Right atrium auricular region (tissue), 2 donors: ENCODE data around the gene CAPN8. TPM values are rescaled to one million over a fixed set of nuclear protein-coding genes. Genes with fewer than 3 reads are reported as not detected.

Experiments
- DNase-seq: peaks from one replicate; pipeline ENCODE4 v3.0.0-alpha.2; 2019; ENCODE audit warnings: low spot score
- H3K27ac ChIP-seq, 2 donors: fragments of 200-600 bp; sonication (generic); 1 replicate in 1 of 2; 2 replicates in 1 of 2; pipeline ENCODE4 v1.5.1; 2016 to 2019
- H3K27me3 ChIP-seq, 2 donors: fragments of 200-600 bp; sonication (generic); one replicate each; pipeline versions ENCODE4 v1.5.1 to v1.6.0; 2017 to 2019
- H3K36me3 ChIP-seq: fragments of 200-600 bp; sonication (generic); one replicate; pipeline ENCODE4 v1.5.1; 2016
- H3K4me1 ChIP-seq, 2 donors: fragments of 200-600 bp; sonication (generic); one replicate each; pipeline versions ENCODE4 v1.5.1 to v1.6.0; 2017 to 2019
- H3K4me3 ChIP-seq, 2 donors: fragments of 200-600 bp; sonication (generic); 1 replicate in 1 of 2; 2 replicates in 1 of 2; pipeline ENCODE4 v1.5.1; 2017 to 2019; ENCODE audit warnings: mild to moderate bottlenecking in 1 of 2, moderate library complexity in 1 of 2
- H3K9me3 ChIP-seq, 2 donors: fragments of 200-600 bp; sonication (generic); one replicate each; pipeline ENCODE4 v1.5.1; 2019
- CTCF ChIP-seq, 2 donors: fragments of 200-600 bp; sonication (generic); IDR thresholded peaks; one replicate each; pipeline ENCODE4 v1.5.1; 2019; ENCODE audit warnings: antibody characterized with exemption in 2 of 2
- total RNA-seq, 2 donors: library from RNA; depleted of rRNA; stranded (reverse); fragments of >200 nt; gene quantifications; one replicate each; pipeline ENCODE4 v1.1.0, GENCODE V29; 2016

Gene CAPN8
- total RNA-seq, 2 donors from 2014 or later = not detected

- Histone ChIP-seq H3K27me3 (no peaks in the 10 kb centered on the region), H3K4me1 (no peaks in the 10 kb centered on the region), H3K27ac (no peak overlapping the region), H3K9me3 (no peaks in the 10 kb centered on the region), H3K4me3 (no peak overlapping the region), H3K36me3 (no peaks in the 10 kb centered on the region)
- TF ChIP-seq CTCF (IDR thresholded peaks at IDR 0.05) = no peak
- DNase-seq = no peak
Observed at GRCh38 chr1:223667484-223668182, 2.1 kb upstream of the CAPN8 start.

GRCh38 chr1:223664106-223664505 lies 1.4 kb downstream of the CAPN8 start:
- H3K9me3 ChIP-seq = no peaks in the 10 kb centered on the region
- no peaks in the 10 kb centered on the region for H3K4me1 ChIP-seq
- no peaks in the 10 kb centered on the region for H3K36me3 ChIP-seq
- no peak for TF ChIP-seq CTCF (IDR thresholded peaks at IDR 0.05)
- no peak overlapping the region for H3K27ac ChIP-seq
- DNase-seq = no peak
- no peaks in the 10 kb centered on the region for H3K27me3 ChIP-seq
- no peak overlapping the region for H3K4me3 ChIP-seq

- H3K4me3 ChIP-seq = no peak overlapping the region
- H3K27ac ChIP-seq = no peak overlapping the region
- H3K9me3 ChIP-seq = no peaks in the 10 kb centered on the region
Observed at GRCh38 chr1:223662943-223663342, 2.6 kb downstream of the CAPN8 start.

GRCh38 chr1:223659711-223660110 lies 5.8 kb downstream of the CAPN8 start:
- Histone ChIP-seq H3K27ac (no peak overlapping the region), H3K36me3 (no peaks in the 10 kb centered on the region), H3K27me3 (no peaks in the 10 kb centered on the region), H3K4me1 (no peaks in the 10 kb centered on the region), H3K9me3 (no peaks in the 10 kb centered on the region), H3K4me3 (no peak overlapping the region)
- TF ChIP-seq CTCF (IDR thresholded peaks at IDR 0.05) = no peak
- DNase-seq = no peak

More at GRCh38 chr1:223662943-223663342, 2.6 kb downstream of the CAPN8 start:
- no peaks in the 10 kb centered on the region for H3K27me3 ChIP-seq
- no peaks in the 10 kb centered on the region for H3K36me3 ChIP-seq
- no peaks in the 10 kb centered on the region for H3K4me1 ChIP-seq
- no peak for DNase-seq
- TF ChIP-seq CTCF (IDR thresholded peaks at IDR 0.05) = no peak

- H3K27ac ChIP-seq = no peak overlapping the region
- no peak overlapping the region for H3K4me3 ChIP-seq
- no peak for DNase-seq
- H3K9me3 ChIP-seq = no peaks in the 10 kb centered on the region
- TF ChIP-seq CTCF (IDR thresholded peaks at IDR 0.05) = no peak
- H3K27me3 ChIP-seq = no peaks in the 10 kb centered on the region
- H3K4me1 ChIP-seq = no peaks in the 10 kb centered on the region
- H3K36me3 ChIP-seq = no peaks in the 10 kb centered on the region
Observed at GRCh38 chr1:223657978-223658377, 7.5 kb downstream of the CAPN8 start.

GRCh38 chr1:223654083-223654482 lies 11.4 kb downstream of the CAPN8 start:
- Histone ChIP-seq H3K27me3 (no peaks in the 10 kb centered on the region), H3K36me3 (no peaks in the 10 kb centered on the region), H3K9me3 (no peaks in the 10 kb centered on the region), H3K4me3 (no peak overlapping the region), H3K4me1 (peaks cover 0 to 5% of the 10 kb centered on the region in 2 donors), H3K27ac (no peak overlapping the region)
- no peak for DNase-seq
- TF ChIP-seq CTCF (IDR thresholded peaks at IDR 0.05) = no peak
